LNCAP (cell line): ENCODE results near the gene SH2D6.

Experiments used
- CTCF ChIP-seq: fragments of 450-650 bp; IDR thresholded peaks from 2 replicates; pipeline ENCODE4 v1.5.1; 2017; ENCODE audit warnings: mild to moderate bottlenecking

The SH2D6 gene

GRCh38 chr2:85380048-85380447 lies 38.5 kb upstream of the SH2D6 start:
- no peak for TF ChIP-seq CTCF

GRCh38 chr2:85383850-85384249 lies 34.7 kb upstream of the SH2D6 start:
- no peak for TF ChIP-seq CTCF

- no peak for TF ChIP-seq CTCF
Observed at GRCh38 chr2:85385746-85386145, 32.8 kb upstream of the SH2D6 start.

GRCh38 chr2:85387754-85388153 lies 30.8 kb upstream of the SH2D6 start:
- no peak for TF ChIP-seq CTCF

- TF ChIP-seq CTCF = no peak
Observed at GRCh38 chr2:85388878-85389538, 29.5 kb upstream of the SH2D6 start.

GRCh38 chr2:85390941-85391669 lies 27.4 kb upstream of the SH2D6 start:
- TF ChIP-seq CTCF = peak; percentile 58; the same call in 1 of the 2 replicates

- TF ChIP-seq CTCF = no peak
Observed at GRCh38 chr2:85393836-85394235, 24.7 kb upstream of the SH2D6 start.
